ENCODE measurements around the gene PRR30.
"Not testable (repeated sequence)": the region's sequence is repeated elsewhere in the genome, so short reads cannot be mapped to it uniquely, and the experiment has no call there.

The PRR30 gene

GRCh38 chr2:27139310-27139709 lies at the start of gene PRR30:
Gene PRR30, minus strand, starts transcription at chr2:27139410. Its CDS starts 1,081 bp downstream, at chr2:27138329.
- DNase-seq (ENCODE audit: low spot score): no peak

- no peak for DNase-seq (ENCODE audit: low spot score)
These were observed 47.6 kb upstream of the PRR30 start for GRCh38 chr2:27186613-27187345.

GRCh38 chr2:27185331-27186026 lies 46.3 kb upstream of the PRR30 start:
- DNase-seq (ENCODE audit: low spot score): no peak

GRCh38 chr2:27184115-27184514 lies 44.9 kb upstream of the PRR30 start:
- DNase-seq (ENCODE audit: low spot score): no peak

GRCh38 chr2:27182346-27182745 lies 43.1 kb upstream of the PRR30 start:
- no peak for DNase-seq (ENCODE audit: low spot score)

- no peak for DNase-seq (ENCODE audit: low spot score)
These were observed 40.3 kb upstream of the PRR30 start for GRCh38 chr2:27179344-27180000.

- DNase-seq (ENCODE audit: low spot score): no peak
These were observed 39.3 kb upstream of the PRR30 start for GRCh38 chr2:27178469-27178868.

- no peak for DNase-seq (ENCODE audit: low spot score)
These were observed 38.5 kb upstream of the PRR30 start for GRCh38 chr2:27177441-27178351.

- not testable (repeated sequence) for DNase-seq (ENCODE audit: low spot score)
These were observed 36.6 kb upstream of the PRR30 start for GRCh38 chr2:27175781-27176180.

- DNase-seq (ENCODE audit: low spot score): no peak
These were observed 36.1 kb upstream of the PRR30 start for GRCh38 chr2:27175330-27175729.

GRCh38 chr2:27174638-27175037 lies 35.4 kb upstream of the PRR30 start:
- no peak for DNase-seq (ENCODE audit: low spot score)

GRCh38 chr2:27171351-27171848 lies 32.2 kb upstream of the PRR30 start:
- peak; percentile 40 for DNase-seq (ENCODE audit: low spot score)

- DNase-seq (ENCODE audit: low spot score): no peak
These were observed 31.5 kb upstream of the PRR30 start for GRCh38 chr2:27170581-27171337.

GRCh38 chr2:27164960-27165763 lies 26.0 kb upstream of the PRR30 start:
- DNase-seq (ENCODE audit: low spot score): no peak

GRCh38 chr2:27162151-27163121 lies 23.2 kb upstream of the PRR30 start:
- DNase-seq (ENCODE audit: low spot score): no peak

GRCh38 chr2:27160191-27160590 lies 21.0 kb upstream of the PRR30 start:
- DNase-seq (ENCODE audit: low spot score): no peak

- DNase-seq (ENCODE audit: low spot score): no peak
These were observed 20.1 kb upstream of the PRR30 start for GRCh38 chr2:27159271-27159670.

GRCh38 chr2:27158468-27158867 lies 19.3 kb upstream of the PRR30 start:
- no peak for DNase-seq (ENCODE audit: low spot score)

GRCh38 chr2:27155069-27155520 lies 15.9 kb upstream of the PRR30 start:
- DNase-seq (ENCODE audit: low spot score): no peak
